ENCODE measurements around the gene SYNGR3.
A peak's percentile ranks its signal among the peaks of the same experiment; 100 is the strongest.

SYNGR3 gene

GRCh38 chr16:1976951-1977874 lies 12.6 kb upstream of the SYNGR3 start:
- no peak for DNase-seq

- DNase-seq = no peak
Observed at GRCh38 chr16:1977875-1978268, 11.9 kb upstream of the SYNGR3 start.

DNA sequence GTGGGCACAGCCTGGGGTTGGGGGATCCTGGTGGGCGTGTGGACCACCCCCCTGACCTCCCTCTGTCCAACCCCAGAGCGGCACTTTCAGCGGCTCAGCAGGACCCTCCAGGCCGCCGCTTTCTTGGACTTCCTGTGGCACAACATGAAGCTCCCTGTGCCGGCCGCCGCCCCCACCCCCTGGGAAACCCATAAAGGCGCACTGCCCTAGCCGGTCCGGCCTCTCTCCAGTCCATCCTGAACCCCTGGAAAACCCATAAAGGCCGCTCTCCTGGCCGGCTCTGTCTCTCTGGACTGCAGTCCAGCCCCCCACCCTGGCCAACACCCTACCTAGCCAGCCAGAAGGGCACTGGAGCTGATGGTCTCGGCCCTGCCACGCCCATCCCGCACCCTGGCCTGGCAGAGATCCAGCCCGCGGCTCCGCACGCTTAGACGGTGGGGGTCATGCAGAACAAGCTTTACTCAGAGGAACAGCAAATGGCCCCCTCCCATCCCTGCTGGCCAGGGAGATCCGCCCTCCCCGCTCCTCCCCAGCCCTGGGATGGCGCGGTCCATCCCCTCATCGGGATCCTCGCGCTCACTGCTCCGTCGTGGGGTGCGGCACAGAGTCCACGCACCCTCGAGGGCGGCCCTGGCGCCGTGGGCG lies 11.2 kb upstream of the SYNGR3 start:
- no peak for DNase-seq

DNA sequence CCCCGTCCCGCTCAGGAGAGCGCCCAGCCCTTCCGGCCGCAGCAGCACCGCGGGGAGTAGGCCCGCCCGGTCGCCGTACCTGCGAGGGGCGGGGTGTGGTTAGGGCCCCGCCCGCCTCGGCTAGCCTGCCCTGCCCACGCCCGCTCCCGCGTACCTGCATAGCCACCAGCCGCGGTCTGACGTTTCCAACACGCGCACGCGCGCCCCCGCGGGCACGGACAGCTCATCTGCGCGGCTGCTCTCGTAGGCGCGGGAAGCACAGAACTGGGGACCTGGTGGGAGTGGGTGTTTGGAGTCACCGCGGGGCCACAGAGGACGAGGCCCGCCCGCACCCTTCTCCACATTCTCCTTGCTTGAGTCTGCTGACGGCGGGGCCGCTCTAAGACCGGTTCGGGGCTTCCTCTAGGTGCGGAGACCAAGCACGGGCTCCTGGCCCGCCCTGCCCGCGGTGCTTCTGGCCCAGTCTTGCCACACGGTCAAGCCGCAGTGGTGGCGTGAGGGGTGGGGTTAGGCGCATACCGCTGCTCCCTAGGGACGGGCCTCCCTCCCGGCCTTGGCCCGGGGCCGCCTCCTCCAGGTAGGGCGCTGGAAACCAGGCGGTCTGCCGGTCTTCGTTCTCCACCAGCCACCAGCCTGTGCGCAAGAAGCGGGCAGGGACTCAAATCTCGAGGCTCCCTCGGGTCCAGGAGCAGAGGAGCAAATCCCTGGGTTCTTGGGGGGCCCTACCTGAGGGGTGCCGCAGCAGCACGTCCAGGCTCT lies 10.3 kb upstream of the SYNGR3 start:
- peak; percentile 86 for DNase-seq

- DNase-seq = peak; percentile 66
Observed at GRCh38 chr16:1980030-1980769, 9.6 kb upstream of the SYNGR3 start.

DNA sequence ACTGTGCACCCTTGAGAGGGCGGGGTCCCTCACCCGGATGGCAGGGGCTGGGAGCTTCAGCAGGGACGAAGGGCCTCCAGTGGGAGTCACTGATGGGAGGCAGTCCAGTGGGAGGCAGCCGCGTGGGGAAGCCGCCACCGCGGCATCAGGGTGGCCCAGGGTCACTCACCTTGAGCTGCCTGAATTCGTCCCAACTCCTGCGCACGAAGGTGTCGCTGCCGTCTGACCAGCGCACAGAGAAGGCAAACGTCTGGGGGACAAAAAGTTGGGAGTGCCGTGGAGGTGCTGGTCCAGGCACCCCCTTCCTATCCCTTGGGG lies 9.0 kb upstream of the SYNGR3 start:
- DNase-seq = no peak

DNA sequence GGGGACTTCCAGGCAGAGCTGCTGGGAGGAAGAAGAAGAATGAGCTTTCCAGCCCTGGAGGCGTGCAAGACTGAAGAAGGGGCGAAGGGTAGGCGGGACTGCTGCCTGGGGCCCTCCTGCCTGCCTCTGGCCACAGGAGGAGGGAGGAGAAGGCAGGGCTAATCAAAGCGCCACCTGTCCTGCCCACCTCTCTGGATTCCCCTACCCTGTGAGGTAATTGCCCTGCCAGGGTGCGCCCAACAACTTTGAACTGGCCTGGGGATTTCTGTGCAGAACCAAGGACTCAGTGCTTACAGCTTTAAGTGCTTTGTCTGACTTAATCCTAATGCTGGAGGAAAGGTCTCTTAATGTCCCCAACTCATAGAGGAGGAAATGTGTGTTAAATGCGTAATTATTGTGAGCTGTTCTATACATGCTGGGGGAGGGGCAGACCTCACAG lies 8.4 kb upstream of the SYNGR3 start, which contains the start of gene NOXO1:
Gene NOXO1, minus strand, starts transcription at position 72 of the 439 bp plus-strand sequence. CDS start 290 bp downstream, outside the sequence.
- DNase-seq = peak; percentile 36

DNA sequence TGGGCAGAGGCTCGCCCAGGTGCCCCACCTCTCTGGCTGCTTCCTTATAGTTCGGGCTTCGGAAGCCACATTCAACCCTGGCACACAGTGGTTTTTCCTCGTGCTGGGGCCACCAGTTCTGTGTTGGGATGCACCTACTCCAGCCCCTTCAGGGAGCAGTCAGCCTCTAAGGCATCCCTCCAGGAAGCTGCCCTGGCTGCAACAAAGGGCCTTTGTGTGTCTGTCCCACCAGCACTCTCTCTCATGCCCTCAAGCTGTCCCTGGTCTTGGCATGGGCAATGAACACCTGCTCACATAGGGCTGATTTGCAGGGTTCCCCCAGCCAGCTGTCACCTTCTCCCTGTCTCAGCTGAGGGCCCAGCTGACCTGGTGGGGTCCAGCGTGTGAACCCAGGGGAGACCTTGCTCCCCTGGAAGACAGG lies 7.7 kb upstream of the SYNGR3 start:
- peak; percentile 49 for DNase-seq

DNA sequence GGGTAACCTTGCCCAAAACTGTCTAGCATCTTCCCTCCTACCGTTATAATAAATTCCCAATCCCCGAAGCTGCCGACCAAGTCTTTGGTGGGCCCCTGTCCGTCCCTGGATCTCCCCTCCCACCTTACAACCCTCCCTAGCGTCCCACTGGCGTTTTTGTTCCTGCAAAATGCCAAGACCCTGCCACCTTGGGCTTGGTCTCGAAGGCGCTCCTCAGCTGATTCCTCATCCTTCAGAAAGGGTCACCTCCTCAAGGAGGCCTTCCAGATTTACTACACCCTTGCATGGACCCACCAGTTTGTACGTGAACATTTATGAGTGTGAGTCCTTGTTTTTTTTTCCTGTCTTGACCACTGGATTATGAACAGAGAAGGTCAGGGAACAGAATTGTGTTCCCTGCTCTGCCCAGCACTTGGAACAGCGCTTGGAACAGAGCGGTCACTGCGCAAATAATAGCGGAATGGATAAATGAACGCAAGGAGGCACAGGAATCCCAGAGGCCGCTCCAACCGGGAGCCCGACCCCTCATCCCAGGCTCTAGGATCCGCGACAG lies 6.7 kb upstream of the SYNGR3 start:
- no peak for DNase-seq

DNA sequence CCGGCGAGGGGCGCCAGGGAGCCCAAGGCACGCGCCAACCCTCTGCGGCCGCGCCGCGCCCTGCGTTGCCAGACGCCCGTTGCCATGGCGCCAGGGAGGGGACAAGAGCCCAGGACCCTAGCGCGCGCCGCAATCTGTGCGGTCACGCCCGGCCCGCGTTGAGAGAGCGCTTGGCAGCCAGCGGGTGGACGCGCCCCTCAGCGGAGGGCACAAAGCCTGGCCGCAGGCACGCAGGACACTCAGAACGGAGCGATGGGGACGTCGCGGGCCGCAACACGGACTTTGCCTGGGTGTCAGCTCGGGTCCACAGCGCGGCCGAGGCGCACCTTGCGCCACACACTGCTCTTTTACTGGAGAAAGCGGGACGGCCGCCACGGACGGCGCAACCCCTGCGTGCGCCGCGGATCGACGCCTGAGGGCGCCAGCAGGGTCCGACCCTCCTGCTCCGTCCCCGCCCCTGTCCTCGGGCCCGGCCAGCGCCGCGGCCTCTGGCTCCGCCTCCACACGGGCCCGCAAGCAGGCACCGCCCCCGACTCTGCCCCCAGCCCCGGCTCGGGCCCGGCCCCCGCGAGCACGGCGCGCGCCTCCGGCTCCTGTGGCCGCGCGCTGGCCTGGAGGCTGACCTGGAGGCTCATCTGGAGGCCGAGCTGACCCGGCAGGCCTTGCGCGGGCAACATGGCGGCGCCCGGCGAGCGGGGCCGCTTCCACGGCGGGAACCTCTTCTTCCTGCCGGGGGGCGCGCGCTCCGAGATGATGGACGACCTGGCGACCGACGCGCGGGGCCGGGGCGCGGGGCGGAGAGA lies 6.0 kb upstream of the SYNGR3 start, which contains the start of gene GFER:
Gene GFER, plus strand, starts transcription at position 650 of the 803 bp plus-strand sequence. Its CDS starts 26 bp downstream, at position 676.
- DNase-seq = peak; percentile 93

- DNase-seq = peak; percentile 77
Observed at GRCh38 chr16:1984347-1985225, 5.2 kb upstream of the SYNGR3 start.

GRCh38 chr16:1985466-1986150 lies 4.2 kb upstream of the SYNGR3 start:
- no peak for DNase-seq

- no peak for DNase-seq
Observed at GRCh38 chr16:1987198-1987597, 2.6 kb upstream of the SYNGR3 start.

GRCh38 chr16:1990101-1990350 lies 256 bp downstream of the SYNGR3 start:
- DNase-seq = no peak

- DNase-seq = peak; percentile 77
Observed at GRCh38 chr16:1990351-1991134, 773 bp downstream of the SYNGR3 start.

DNA sequence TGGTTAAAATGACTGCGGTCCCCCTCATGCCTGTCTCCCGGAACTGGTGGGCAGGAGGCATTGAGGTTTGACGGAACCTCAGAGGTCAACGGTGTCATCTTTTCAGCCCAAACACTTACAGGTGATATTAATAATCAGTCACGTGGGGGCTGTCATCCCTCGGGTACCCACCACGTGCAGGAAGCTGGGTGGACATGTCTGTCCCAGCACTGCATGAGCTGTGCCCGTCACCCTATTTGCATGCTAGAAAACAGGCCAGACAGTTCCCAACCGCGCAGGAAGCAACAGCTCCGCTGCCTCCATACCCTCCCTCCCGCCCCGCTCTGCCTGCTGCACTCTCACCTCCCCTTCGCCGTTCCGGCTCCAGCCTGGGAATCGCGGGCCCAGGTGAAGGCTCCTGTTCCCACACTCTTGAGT lies 1.4 kb downstream of the SYNGR3 start:
- DNase-seq = no peak

GRCh38 chr16:1991588-1991947 lies 1.8 kb downstream of the SYNGR3 start:
- no peak for DNase-seq

DNA sequence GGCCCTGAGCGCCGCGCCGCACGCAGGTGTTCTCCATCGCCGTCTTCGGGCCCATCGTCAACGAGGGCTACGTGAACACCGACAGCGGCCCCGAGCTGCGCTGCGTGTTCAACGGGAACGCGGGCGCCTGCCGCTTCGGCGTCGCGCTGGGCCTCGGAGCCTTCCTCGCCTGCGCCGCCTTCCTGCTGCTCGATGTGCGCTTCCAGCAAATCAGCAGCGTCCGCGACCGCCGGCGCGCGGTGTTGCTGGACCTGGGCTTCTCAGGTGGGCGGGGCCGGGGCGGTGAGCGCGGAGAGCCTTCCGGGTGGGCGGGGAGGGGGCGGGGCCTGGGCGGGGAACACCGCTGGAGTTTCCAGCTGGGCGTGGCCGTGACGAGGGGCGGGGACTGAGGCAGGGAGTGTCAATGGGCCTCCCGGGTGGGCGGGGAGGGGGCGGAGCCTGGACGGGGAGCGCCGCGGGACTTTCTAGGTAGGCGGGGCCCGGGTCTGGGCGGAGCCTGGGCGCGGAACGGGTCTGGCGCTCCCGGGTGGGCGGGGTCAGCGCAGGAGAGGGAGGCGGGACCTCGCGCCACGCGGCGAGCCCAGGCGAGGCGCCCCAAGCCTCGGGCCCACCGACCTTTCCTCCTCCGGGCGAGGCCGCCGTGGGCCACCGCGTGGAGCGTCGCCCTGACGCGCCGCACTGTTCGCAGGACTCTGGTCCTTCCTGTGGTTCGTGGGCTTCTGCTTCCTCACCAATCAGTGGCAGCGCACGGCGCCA lies 2.4 kb downstream of the SYNGR3 start:
- no peak for DNase-seq

Measured in NCI-H146 (cell line).